Measurements from ENCODE around the gene KIAA1671. TPM values are rescaled to one million over a fixed set of nuclear protein-coding genes. Genes with fewer than 3 reads are reported as not detected.

The KIAA1671 gene
- total and polyA plus RNA-seq, 2 of the 4 experiments (the other 2 are of a cell fraction) = 0.02 TPM; not detected in 1

GRCh38 chr22:25070956-25071355 lies 118.4 kb downstream of the KIAA1671 start:
- no peak overlapping the region for H4K5ac ChIP-seq (ENCODE audit: low read depth, low read length)
- no peaks in the 10 kb centered on the region for H4K20me1 ChIP-seq (ENCODE audit: insufficient read depth, low read length)
- no peak overlapping the region for H2BK120ac ChIP-seq (ENCODE audit: low read depth, low read length)
- H3K4ac ChIP-seq (ENCODE audit: low read depth, low read length) = no peak overlapping the region
- DNase-seq (no peak), ATAC-seq (ENCODE audit: low read depth) (peak; percentile 56)
- H3K36me3 ChIP-seq (ENCODE audit: control insufficient read depth, insufficient read depth, low read length) = no peaks in the 10 kb centered on the region
- no TSS peak for BruUV-seq (replicated peaks)
- no peak overlapping the region for H2BK20ac ChIP-seq (ENCODE audit: low read depth, low read length)
- no peak overlapping the region for H3K9ac ChIP-seq (ENCODE audit: low read depth, low read length)
- no peak overlapping the region for H2BK5ac ChIP-seq (ENCODE audit: low read depth, low read length, poor library complexity, severe bottlenecking)
- H3K4me1 ChIP-seq (ENCODE audit: control insufficient read depth, insufficient read depth, low read length) = no peaks in the 10 kb centered on the region
- H3K23ac ChIP-seq (ENCODE audit: low read depth, low read length) = no peak overlapping the region
- no peak overlapping the region for H2BK15ac ChIP-seq (ENCODE audit: low read depth, low read length)
- H3K14ac ChIP-seq (replicated peaks; ENCODE audit: low read depth, low read length) = no peak overlapping the region
- no peak overlapping the region for H3K56ac ChIP-seq (ENCODE audit: extremely low read depth, insufficient read depth, low read length)
- in situ Hi-C loops (cut with MboI; ENCODE audit: low sequenced_read_pairs) (no loop called here), intact Hi-C loops (cut with micrococcal nuclease) (no loop called here), dilution Hi-C loops (cut with HindIII; ENCODE audit: low sequenced_read_pairs, unreplicated experiment) (no loop called here)
- H3K9me3 ChIP-seq (ENCODE audit: control insufficient read depth, insufficient read depth, low read length) = no peaks in the 10 kb centered on the region
- 40% methylated on average over 1 of the region's 3 CpGs; no CpG with 5 or more reads in 1 of the 2 experiments for WGBS, 2 experiments (ENCODE audit: extremely low coverage in 2 of 2, insufficient read length in 1 of 2)
- no peak overlapping the region for H3K27ac ChIP-seq (ENCODE audit: insufficient read depth, low read length)
- no peak overlapping the region for H2AFZ ChIP-seq (replicated peaks; ENCODE audit: low read length, poor library complexity)
- CTCF ChIA-PET = no interaction called here
- H2AK5ac ChIP-seq (ENCODE audit: low read depth, low read length) = no peak overlapping the region
- no peak overlapping the region for H3K4me3 ChIP-seq (ENCODE audit: insufficient read depth, low read depth, low read length)
- no peaks in the 10 kb centered on the region for H3K79me1 ChIP-seq (ENCODE audit: low read depth in 1 of 2, low read length in 2 of 2)
- no peak overlapping the region for H3K18ac ChIP-seq (ENCODE audit: low read depth, low read length)
- no peak overlapping the region for H3K4me2 ChIP-seq (ENCODE audit: low read depth, low read length)
- H3K9me1 ChIP-seq (ENCODE audit: insufficient read depth, low read length) = no peaks in the 10 kb centered on the region
- no peak overlapping the region for H2AK9ac ChIP-seq (replicated peaks; ENCODE audit: low read depth, low read length, poor library complexity)
- H3K27me3 ChIP-seq (ENCODE audit: control insufficient read depth, insufficient read depth, low read length) = peaks cover 14% of the 10 kb centered on the region
- POLR2A ChIA-PET (ENCODE audit: unreplicated experiment) = no interaction called here
- H4K8ac ChIP-seq (ENCODE audit: low read depth in 2 of 2, low read length in 2 of 2) = no peak overlapping the region
- TF ChIP-seq SMC3 (IDR thresholded peaks at IDR 0.05; ENCODE audit: low read depth, low read length) (no peak), MAZ (IDR thresholded peaks at IDR 0.05; ENCODE audit: borderline replicate concordance, low read depth, low read length) (no peak)
- H4K91ac ChIP-seq (ENCODE audit: insufficient read depth, low read depth, low read length) = no peak overlapping the region
